B cell (primary cell): Measurements from ENCODE around the gene TMEM232.

Source experiments
- CTCF ChIP-seq: fragments of 200-600 bp; IDR thresholded peaks from one replicate; pipeline ENCODE4 v1.8.0; 2022; ENCODE audit warnings: antibody characterized with exemption, mild to moderate bottlenecking
- EZH2 ChIP-seq: IDR thresholded peaks from 2 replicates; pipeline ENCODE4 v1.6.1; 2012; ENCODE audit warnings: borderline replicate concordance, low read depth, mild to moderate bottlenecking, moderate library complexity, low read length; ENCODE audit not compliant: insufficient read depth, poor library complexity, severe bottlenecking

- TF ChIP-seq EZH2 (no peak), CTCF (no peak)
Observed at GRCh38 chr5:110397281-110397680, 329.2 kb downstream of the TMEM232 start.
